ENCODE results near the gene ALPI.

DNA sequence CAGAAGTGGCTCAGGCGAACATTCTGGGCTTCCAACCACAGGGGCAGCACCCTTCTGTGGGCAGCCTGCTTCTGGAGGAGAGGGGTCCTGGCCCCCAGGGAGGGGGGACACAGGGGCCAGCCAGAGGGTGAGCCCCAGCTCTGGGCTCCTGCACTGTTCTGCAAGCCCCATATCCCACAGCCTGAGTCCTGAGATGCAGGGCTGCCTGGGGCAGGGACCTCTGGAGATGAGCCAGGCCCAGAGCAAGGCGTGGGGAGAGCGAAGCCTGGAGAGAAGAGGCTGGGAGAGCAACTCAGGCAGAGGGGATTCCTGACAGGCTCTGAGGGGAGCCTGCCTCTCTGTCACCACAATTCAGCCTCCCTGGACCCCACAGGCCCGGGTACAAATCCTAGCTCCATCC, 50.8 kb downstream of the ALPI start:
- no peak for TF ChIP-seq POLR2AphosphoS5 (IDR thresholded peaks at IDR 0.05; ENCODE audit: low read depth, low read length)
- TF ChIP-seq POLR2A (IDR thresholded peaks at IDR 0.05; ENCODE audit: low read depth, low read length): no peak
- TF ChIP-seq TAF1 (IDR thresholded peaks at IDR 0.05; ENCODE audit: borderline replicate concordance, low read depth, low read length): no peak
